T-helper 2 cell (primary cell): ENCODE results near the gene EEFSEC.

Experiments used
- DNase-seq, 5 experiments: peaks; one replicate each; pipeline versions ENCODE4 v3.0.0 to v3.0.0-alpha.2; 2012 to 2022

Gene EEFSEC

GRCh38 chr3:128456776-128457715 is 303.8 kb downstream of the EEFSEC start:
- DNase-seq = no peak

- no peak for DNase-seq
Measured at GRCh38 chr3:128457937-128458336, 304.7 kb downstream of the EEFSEC start.
